ENCODE results near the gene SCAMP1.

- TF ChIP-seq CTCF (IDR thresholded peaks at IDR 0.05): no peak
- TF ChIP-seq POLR2A (IDR thresholded peaks at IDR 0.05): no peak
Observed at GRCh38 chr5:78335976-78336375, 24.4 kb upstream of the SCAMP1 start.
